Forelimb muscle (tissue), 1 donor: ENCODE results near the gene ATP2A1. TPM values are rescaled to one million over a fixed set of nuclear protein-coding genes. Genes with fewer than 3 reads are reported as not detected.
"Not testable (repeated sequence)": the region's sequence is repeated elsewhere in the genome, so short reads cannot be mapped to it uniquely, and the experiment has no call there.

Experiments used
- DNase-seq: peaks from one replicate; pipeline ENCODE4 v3.0.0-alpha.2; 2013; ENCODE audit warnings: low read depth
- polyA plus RNA-seq: library from polyadenylated mRNA; unstranded; fragments of 120-200 nt; gene quantifications from one replicate; pipeline ENCODE4 v1.2.1, GENCODE V29; 2013; ENCODE audit not compliant: insufficient read length

Gene ATP2A1
- polyA plus RNA-seq, 1 donor = 688 TPM

DNA sequence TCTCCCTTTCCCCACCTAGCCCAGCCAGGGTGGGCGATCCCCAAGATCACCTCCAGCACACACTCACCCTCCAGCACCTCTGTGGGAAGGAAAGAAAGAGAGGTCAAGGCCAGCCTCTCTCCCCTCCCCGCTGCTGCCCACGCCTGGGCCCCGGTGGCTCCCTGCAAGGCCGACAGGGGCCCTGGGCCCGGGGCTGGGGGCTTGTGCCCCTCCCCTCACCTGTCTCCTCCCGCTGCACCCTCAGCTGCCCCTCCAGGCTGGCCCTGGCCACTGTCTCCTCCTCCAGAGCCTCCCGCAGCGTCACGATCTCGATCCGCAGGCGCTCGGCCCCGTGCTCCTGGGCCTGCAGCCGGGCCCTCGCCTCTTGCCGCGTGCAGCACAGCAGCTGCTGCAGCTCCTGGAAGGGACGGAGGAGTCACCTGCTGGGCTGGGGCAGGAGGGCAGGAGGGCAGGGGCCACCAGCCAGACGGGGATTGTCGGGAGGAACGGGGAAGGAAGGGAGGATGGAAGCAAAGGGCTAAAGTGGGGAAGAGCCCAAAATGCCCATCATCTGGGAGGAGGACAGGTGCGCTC lies 27.6 kb downstream of the ATP2A1 start:
- no peak for DNase-seq

DNA sequence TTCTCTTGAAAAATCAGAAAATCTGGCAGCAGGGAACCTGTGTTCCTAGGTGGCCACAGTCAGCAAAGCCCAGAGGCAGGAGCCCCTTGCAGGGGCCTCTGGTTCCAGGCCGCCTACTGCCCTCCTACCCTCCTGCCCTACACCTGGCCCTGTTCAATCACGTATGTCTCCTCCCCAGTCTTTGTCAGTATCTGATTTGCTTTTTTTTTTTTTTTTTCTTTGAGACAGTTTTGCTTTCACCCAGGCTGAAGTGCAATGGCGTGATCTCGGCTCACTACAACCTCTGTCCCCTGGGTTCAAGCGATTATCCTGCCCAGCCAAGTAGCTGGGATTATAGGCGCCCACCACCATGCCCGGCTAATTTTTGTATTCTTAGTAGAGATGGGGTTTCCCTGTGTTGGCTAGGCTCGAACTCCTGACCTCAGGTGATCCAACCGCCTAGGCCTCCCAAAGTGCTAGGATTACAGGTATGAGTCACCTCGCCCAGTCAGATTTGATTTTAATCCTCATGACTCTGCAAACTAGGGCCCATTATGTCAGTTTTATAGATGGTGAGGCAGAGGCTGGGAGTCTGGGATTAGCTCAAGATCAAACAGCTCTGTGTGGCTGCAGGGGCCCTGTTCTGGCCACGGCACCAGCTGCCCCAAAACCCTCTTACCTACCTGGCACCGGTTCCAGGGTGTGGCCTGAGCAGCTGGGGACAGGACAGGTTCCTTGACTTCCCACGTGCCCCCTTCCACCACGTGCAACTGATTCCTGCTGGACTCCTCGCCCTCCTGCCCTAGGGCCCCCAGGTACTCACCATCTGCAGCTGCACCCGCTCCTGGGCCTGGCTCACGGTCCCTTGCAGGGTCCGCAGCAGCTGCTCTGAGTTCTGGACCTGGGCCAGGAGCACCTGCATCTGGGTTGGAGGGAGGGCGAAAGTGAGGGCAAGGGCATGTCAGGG lies 32.1 kb downstream of the ATP2A1 start:
- no peak for DNase-seq

DNA sequence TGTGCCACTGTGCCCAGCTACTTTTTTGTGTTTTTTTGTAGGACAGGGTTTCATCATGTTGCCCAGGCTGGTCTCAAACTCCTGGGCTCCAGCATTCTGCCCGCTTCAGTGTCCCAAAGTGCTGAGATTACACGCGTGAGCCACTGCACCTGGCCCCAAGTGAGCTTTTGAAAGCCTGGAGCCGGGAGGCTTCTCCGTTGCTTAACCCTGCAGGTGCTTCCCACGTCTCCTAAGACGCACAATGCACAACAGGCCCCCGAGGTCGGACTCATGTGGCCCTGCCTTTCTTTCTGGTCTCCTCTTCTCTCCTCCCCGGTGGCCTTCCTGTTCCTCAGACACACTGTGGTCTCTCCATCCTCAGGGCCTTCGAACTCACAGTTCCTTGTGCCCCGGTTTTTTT lies 34.3 kb downstream of the ATP2A1 start:
- DNase-seq = no peak

DNA sequence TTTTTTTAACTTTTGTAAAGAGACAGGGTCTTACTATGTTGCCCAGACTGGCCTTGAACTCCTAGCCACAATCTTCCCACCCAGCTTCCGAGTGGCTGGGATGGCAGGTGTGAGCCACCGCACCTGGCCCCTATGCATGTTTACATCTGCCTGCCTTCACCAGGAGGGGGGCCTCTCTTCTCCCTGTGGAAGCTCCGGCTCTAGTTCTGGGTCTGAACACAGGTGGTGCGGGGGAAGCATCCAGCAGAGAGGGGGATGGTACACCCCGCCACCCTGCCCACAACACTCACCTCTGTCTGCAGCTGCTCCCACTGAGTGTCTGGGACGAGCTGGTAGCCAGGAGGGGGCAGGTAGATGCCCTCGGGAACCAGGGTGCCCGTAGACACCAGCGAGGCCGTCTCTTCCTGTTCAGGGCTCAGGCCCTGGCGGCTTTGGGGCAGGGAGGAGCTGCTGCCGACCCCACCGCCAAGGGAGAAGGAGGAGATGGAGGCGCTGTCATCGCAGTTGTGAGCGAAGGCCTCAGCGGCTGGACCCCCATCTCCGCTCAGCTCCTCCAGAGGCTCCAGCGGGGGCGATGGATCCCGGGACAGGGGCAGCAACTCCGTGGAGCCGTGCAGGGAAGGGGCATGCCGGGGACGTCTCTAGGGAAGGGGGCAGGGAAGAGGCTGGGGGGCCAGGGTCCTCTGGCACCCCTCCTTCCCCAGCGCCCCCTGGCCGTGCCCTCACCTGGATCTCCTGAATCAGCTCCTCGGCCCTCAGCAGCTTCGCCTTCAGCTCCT lies 35.8 kb downstream of the ATP2A1 start:
- DNase-seq = no peak

GRCh38 chr16:28915181-28915580 lies 36.9 kb downstream of the ATP2A1 start:
- no peak for DNase-seq

- no peak for DNase-seq
Measured at GRCh38 chr16:28917095-28917494, 38.8 kb downstream of the ATP2A1 start.

GRCh38 chr16:28918698-28919097 lies 40.4 kb downstream of the ATP2A1 start:
- no peak for DNase-seq

GRCh38 chr16:28923231-28923587 lies 44.9 kb downstream of the ATP2A1 start:
- DNase-seq = no peak

GRCh38 chr16:28923652-28924398 lies 45.5 kb downstream of the ATP2A1 start:
- no peak for DNase-seq

DNA sequence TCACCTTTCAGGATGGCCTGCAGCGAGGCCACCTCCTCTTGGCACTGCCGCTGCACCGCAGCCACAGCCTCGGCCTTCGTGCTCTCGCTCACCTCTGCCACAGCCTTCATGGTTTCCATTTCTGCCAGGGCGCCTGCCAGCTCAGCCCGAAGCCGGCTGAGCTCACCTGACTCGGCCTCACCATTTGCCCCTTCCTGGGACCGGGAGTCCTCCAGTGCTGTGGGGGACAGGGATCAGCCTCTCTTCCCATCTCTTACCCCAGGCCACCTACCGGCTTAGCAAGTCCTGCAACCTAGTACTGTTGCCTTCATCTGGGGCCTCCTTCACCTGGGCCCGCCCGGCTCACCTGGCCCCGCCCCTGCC lies 46.1 kb downstream of the ATP2A1 start:
- no peak for DNase-seq

DNA sequence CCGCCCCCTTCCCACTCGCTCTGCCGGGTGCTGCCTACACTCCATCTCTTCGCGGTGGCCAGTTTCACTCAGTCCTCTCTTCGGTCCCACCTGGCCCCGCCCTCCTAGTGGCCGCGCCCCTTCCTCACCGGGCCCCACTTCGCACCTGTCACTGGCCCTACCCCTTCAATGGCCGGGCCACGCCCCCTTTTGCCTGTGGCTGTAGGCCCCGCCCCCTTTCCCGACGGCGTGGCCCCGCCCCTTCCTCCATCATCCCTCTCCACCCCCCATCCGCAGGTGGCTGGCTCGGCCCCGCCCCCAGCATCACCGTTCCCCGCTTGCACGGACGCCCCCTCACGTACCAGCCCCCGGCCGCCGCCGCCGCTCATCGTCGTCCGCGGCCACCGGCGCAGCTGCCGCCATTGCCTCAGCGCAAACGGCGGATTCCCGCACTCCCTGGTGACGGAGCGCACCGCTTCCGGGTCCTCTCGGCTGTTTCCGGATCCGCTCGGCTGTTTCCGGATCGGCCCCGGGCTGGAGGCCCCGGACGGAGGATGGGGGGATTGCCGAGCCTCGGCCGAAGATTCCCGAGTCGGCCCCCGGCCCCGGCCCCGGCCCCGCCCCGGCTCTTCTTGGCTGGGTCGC lies 46.6 kb downstream of the ATP2A1 start, which contains the start of gene RABEP2:
Gene RABEP2, minus strand, starts transcription at position 477 of the 624 bp plus-strand sequence. Its CDS starts 75 bp downstream, at position 402.
- peak; percentile 67 for DNase-seq

- peak; percentile 69 for DNase-seq
Measured at GRCh38 chr16:28925386-28926228, 47.3 kb downstream of the ATP2A1 start.

DNA sequence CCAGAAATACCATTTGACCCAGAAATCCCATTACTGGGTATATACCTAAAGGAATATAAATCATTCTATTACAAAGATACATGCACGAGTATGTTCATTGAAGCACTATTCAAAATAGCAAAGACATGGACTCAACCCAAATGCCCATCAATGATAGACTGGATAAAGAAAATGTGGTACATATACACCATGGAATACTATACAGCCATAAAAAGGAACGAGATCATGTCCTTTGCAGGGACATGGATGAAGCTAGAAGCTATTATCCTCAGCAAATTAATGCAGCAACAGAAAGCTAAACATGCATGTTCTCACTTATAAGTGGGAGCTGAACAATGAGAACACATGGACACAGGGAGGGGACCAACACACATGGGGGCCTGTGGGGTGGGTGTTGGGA lies 48.0 kb downstream of the ATP2A1 start:
- not testable (repeated sequence) for DNase-seq

GRCh38 chr16:28927815-28928214 lies 49.5 kb downstream of the ATP2A1 start:
- no peak for DNase-seq

- no peak for DNase-seq
Measured at GRCh38 chr16:28930203-28930602, 51.9 kb downstream of the ATP2A1 start.

GRCh38 chr16:28930652-28931051 lies 52.4 kb downstream of the ATP2A1 start:
- DNase-seq = no peak

DNA sequence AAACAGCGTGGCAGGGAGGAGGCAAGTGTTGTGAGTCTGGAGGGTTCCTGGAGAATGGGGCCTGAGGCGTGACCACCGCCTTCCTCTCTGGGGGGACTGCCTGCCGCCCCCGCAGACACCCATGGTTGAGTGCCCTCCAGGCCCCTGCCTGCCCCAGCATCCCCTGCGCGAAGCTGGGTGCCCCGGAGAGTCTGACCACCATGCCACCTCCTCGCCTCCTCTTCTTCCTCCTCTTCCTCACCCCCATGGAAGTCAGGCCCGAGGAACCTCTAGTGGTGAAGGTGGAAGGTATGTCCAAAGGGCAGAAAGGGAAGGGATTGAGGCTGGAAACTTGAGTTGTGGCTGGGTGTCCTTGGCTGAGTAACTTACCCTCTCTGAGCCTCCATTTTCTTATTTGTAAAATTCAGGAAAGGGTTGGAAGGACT lies 53.5 kb downstream of the ATP2A1 start, which contains the start of gene CD19:
Gene CD19, plus strand, starts transcription at position 171 of the 425 bp plus-strand sequence. Its CDS starts 30 bp downstream, at position 201.
- no peak for DNase-seq

GRCh38 chr16:28932339-28933141 lies 54.3 kb downstream of the ATP2A1 start:
- DNase-seq = no peak

GRCh38 chr16:28933171-28933570 lies 54.9 kb downstream of the ATP2A1 start:
- DNase-seq = no peak
